ENCODE results near the gene DST. TPM values are rescaled to one million over a fixed set of nuclear protein-coding genes. Genes with fewer than 3 reads are reported as not detected.
A peak's percentile ranks its signal among the peaks of the same experiment; 100 is the strongest.

The DST gene
- total and polyA plus RNA-seq, 2 of the 4 experiments (the other 2 are of a cell fraction): 97.7 to 452 TPM

DNA sequence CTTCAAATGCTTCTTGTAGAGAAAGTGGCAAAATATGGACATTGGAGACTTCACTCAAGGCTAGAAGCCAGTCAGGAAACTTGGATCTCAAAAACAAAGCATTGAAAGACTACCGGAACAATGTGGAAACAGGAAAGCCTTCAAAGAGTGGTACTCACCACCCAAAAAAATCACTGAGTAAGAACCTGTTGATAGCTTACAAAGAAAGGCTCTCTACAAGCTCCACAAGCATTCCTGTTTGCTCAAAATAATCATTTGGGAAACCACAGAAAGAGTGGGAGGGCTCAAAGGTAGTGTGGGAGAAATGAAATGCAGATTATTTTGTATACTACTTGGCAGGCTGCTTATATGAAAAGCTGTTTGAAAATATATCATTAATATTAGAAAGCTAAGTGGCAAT, 9.5 kb upstream of the DST start:
- ChIA-PET CTCF (interaction anchor here (1.0 kb wide), 1 partner anchor 47 kb away, joined by 3 read pairs; no protein-coding TSS in a partner anchor), POLR2A (ENCODE audit: unreplicated experiment) (no interaction called here)
- in situ Hi-C loops (cut with MboI; ENCODE audit: low sequenced_read_pairs) (no loop called here), intact Hi-C loops (cut with micrococcal nuclease) (no loop called here), dilution Hi-C loops (cut with HindIII; ENCODE audit: low sequenced_read_pairs, unreplicated experiment) (no loop called here)
- H2BK5ac ChIP-seq (ENCODE audit: low read depth, low read length, poor library complexity, severe bottlenecking): peak overlapping the region; percentile 84
- H3K14ac ChIP-seq (replicated peaks; ENCODE audit: low read depth, low read length): peak overlapping the region; percentile 2; the same call in 1 of the 2 replicates
- peak overlapping the region in 1 of 2 experiments; percentile 37; a peak in 1 of 4 replicates for H4K8ac ChIP-seq (ENCODE audit: low read depth in 2 of 2, low read length in 2 of 2)
- H4K20me1 ChIP-seq (ENCODE audit: insufficient read depth, low read length): peaks cover 23% of the 10 kb centered on the region
- H3K9ac ChIP-seq (ENCODE audit: low read depth, low read length): no peak overlapping the region
- no peak overlapping the region for H3K56ac ChIP-seq (ENCODE audit: extremely low read depth, insufficient read depth, low read length)
- 0 out of 2 replicates have a peak overlapping the region, but pooled peaks have one; percentile 12 for H2BK120ac ChIP-seq (ENCODE audit: low read depth, low read length)
- H3K27ac ChIP-seq (ENCODE audit: insufficient read depth, low read length): no peak overlapping the region
- no peak overlapping the region for H2BK15ac ChIP-seq (ENCODE audit: low read depth, low read length)
- no CpG with 5 or more reads among the region's 1 CpG for WGBS, 2 experiments (ENCODE audit: extremely low coverage in 2 of 2, insufficient read length in 1 of 2)
- no peaks in the 10 kb centered on the region for H3K27me3 ChIP-seq (ENCODE audit: control insufficient read depth, insufficient read depth, low read length)
- H3K23ac ChIP-seq (ENCODE audit: low read depth, low read length): peak overlapping the region; percentile 81; the same call in 1 of the 2 replicates
- TF ChIP-seq MAZ (IDR thresholded peaks at IDR 0.05; ENCODE audit: borderline replicate concordance, low read depth, low read length): no peak
- no peak for TF ChIP-seq CEBPB (IDR thresholded peaks at IDR 0.05; ENCODE audit: low read depth, low read length)
- TF ChIP-seq MXI1 (IDR thresholded peaks at IDR 0.05; ENCODE audit: borderline replicate concordance, low read depth, low read length): no peak
- DNase-seq: peak; percentile 64
- peaks cover 9% of the 10 kb centered on the region for H3K9me1 ChIP-seq (ENCODE audit: insufficient read depth, low read length)
- no peaks in the 10 kb centered on the region for H3K9me3 ChIP-seq (ENCODE audit: control insufficient read depth, insufficient read depth, low read length)
- no peak overlapping the region for H3K4me3 ChIP-seq (ENCODE audit: insufficient read depth, low read depth, low read length)
- H4K91ac ChIP-seq (ENCODE audit: insufficient read depth, low read depth, low read length): no peak overlapping the region
- ATAC-seq (ENCODE audit: low read depth): peak; percentile 24; the same call in 1 of the 2 replicates
- peak overlapping the region; percentile 22; the same call in 1 of the 2 replicates for H4K5ac ChIP-seq (ENCODE audit: low read depth, low read length)
- H2AK5ac ChIP-seq (ENCODE audit: low read depth, low read length): no peak overlapping the region
- H3K4ac ChIP-seq (ENCODE audit: low read depth, low read length): no peak overlapping the region
- peaks cover 12% of the 10 kb centered on the region for H3K4me1 ChIP-seq (ENCODE audit: control insufficient read depth, insufficient read depth, low read length)
- peak overlapping the region; percentile 14; the same call in 1 of the 2 replicates for H3K18ac ChIP-seq (ENCODE audit: low read depth, low read length)
- peak overlapping the region; percentile 17; the same call in 1 of the 2 replicates for H2BK20ac ChIP-seq (ENCODE audit: low read depth, low read length)
- H3K4me2 ChIP-seq (ENCODE audit: low read depth, low read length): peak overlapping the region; percentile 46; the same call in 1 of the 2 replicates
- H2AK9ac ChIP-seq (replicated peaks; ENCODE audit: low read depth, low read length, poor library complexity): no peak overlapping the region
- no TSS peak for BruUV-seq (replicated peaks)
- H3K79me1 ChIP-seq (ENCODE audit: low read depth in 1 of 2, low read length in 2 of 2): peaks cover 33 to 69% of the 10 kb centered on the region in 2 experiments
- no peak overlapping the region for H2AFZ ChIP-seq (replicated peaks; ENCODE audit: low read length, poor library complexity)
- peaks cover 7% of the 10 kb centered on the region for H3K36me3 ChIP-seq (ENCODE audit: control insufficient read depth, insufficient read depth, low read length)
